AML-193 (cell line): Measurements from ENCODE around the gene ATG13.
"Not testable (repeated sequence)": the region's sequence is repeated elsewhere in the genome, so short reads cannot be mapped to it uniquely, and the experiment has no call there.

Experiments
- DNase-seq, 2 experiments: peaks; one replicate each; lab custom pipeline; 2025; lab: John Stamatoyannopoulos, UW

ATG13 gene

DNA sequence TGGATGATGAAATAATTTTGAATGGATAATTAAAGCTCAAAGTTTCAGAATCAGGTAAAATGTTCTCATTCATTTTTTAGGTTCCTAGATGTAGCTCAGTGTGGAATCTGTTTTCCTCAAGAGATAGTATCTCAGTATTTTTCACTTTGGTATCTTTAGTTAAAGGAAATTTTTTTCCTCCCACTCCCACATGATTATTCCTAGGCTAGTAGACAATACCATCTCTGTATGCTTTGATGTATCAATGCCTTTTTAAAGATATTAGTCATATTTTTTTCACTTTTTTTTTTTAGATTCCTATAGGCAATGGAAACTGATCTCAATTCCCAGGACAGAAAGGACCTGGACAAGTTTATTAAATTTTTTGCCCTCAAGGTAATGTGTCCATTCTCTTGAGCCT is 26.6 kb downstream of the ATG13 start:
- no peak for DNase-seq

DNA sequence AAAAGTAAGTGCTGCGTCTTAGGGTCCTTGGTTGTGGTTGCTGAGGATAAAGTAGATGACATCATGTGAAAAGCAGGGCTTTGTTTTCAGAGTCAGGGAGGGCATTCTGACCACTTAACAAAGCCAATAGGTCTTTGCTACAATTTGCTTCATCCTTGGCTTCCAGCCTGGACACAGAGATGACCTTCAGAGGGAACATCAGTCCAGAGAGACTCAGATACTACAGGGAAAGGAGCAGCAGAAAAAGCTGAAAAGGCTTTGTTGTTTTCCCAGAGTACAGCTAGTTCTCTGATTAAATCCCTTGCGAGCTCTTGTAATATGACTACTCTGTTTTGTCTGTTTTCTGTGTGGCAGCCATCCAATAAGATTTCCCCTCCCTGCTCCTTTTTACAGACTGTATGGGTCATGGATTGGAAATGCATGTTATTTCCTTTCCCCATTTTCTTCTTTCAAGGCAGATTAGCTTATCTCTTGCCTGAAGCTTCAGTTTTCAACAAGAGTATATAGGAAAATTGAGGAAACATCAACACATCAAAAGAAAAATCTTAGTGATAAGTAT is 31.9 kb downstream of the ATG13 start:
- no peak for DNase-seq

DNA sequence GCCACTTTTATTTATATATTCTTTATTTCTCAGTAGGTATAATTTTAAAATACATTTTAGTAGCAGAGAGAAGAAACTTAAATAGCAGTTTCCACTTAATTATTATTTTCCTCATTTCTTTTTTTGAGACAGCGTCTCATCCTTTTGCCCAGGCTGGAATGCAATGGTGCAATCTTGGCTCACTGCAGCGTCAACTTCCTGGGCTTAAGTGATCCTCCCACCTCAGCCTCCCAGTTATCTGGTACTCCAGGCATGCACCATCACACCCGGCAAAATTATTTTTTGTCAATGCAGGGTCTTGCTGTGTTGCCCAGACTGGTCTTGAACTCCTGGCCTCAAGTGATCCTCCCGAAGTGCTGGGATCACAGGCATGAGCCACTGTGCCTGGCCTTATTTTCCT is 38.3 kb downstream of the ATG13 start:
- no peak for DNase-seq

DNA sequence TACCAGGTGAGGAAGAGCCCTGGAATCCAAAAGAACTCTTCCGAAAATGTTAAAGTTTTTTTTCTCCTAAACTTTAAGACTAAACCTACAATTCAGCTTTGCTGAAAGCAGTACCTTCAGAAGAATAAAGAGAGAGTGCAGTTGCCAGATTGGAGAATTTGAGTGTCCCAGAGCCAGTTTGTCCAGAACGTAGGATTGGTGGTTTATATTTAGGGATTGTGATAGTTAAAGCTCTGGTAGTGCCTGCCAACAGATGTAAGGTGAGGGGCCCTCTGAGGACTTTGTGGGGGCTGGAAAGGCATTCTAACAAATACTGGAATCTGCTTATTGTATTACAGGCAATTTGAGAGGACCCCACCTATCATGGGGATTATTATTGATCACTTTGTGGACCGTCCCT is 39.8 kb downstream of the ATG13 start:
- no peak for DNase-seq

DNA sequence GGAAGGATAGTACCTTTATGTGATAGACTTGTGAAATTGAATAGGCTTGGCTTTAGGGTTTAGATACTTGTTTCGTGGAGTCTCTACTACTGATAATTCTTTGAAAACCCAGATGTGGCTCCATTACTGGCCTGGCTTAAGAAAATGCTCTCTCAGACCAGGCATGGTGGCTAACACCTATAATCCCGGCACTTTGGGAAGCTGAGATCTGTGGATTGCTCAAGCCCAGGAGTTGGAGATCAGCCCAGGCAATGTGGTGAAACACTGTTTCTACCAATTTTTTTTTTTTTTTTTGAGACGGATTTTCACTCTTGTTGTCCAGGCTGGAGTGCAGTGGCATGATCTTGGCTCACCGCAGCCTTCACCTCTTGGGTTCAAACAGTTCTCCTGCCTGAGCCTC is 40.9 kb downstream of the ATG13 start:
- no peak for DNase-seq

DNA sequence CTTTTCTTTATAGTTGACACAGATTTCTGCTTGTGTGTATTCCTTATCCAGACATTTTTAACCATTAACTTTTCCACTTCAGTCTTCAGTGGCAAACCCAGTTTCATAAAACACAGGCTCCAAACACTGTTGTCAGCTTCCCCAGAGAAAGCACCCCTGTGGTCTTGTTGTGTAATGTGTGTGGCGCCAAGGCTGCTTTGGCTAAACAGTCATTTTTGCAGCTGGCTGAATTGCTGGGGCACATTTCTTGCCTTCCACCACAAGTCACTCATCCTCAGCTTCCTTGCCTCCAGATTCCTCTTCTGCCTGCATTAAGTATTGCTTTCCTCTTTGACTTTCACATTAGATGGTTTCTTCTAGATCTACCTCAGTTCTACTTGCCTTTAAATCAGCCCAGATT is 42.6 kb downstream of the ATG13 start:
- peak; percentile 89 to 93 for DNase-seq

DNA sequence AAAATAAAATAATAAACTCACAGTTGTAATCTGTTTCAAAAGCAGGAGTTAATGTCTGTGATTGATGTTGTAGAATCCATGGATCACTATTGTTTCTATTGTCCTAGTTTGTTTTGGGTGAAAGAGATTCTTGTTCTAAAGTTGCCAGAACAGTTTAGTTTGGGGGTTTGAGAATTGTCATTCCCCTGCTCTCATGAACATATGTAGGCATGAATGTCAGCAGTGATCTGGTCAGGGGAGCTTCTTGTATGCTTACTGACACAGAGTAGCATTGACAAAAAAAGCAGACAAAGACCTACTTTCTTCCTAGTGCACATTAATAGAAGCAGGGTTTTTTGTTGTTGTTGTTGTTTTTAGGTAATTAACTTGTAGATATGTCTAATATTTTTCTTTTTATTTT is 44.5 kb downstream of the ATG13 start:
- no peak for DNase-seq

DNA sequence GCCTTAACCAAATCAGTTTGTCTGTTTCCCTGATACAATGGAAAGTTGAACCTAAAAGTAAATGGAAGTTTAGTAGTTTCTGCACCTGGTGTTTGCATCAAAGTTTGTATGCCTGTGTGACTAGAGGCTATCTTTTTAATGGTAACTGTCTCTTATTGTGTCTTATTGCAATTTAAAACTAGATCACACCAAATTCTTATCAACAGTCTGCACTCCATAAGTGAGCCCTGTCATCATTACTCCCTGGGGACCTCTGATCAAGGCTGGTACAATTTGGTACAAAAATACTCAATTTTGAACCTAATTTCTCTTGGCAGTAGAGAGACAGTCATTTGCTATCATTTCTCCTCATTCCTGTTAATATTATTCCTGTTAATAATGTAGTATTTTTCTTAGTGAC is 45.0 kb downstream of the ATG13 start:
- DNase-seq = no peak

DNA sequence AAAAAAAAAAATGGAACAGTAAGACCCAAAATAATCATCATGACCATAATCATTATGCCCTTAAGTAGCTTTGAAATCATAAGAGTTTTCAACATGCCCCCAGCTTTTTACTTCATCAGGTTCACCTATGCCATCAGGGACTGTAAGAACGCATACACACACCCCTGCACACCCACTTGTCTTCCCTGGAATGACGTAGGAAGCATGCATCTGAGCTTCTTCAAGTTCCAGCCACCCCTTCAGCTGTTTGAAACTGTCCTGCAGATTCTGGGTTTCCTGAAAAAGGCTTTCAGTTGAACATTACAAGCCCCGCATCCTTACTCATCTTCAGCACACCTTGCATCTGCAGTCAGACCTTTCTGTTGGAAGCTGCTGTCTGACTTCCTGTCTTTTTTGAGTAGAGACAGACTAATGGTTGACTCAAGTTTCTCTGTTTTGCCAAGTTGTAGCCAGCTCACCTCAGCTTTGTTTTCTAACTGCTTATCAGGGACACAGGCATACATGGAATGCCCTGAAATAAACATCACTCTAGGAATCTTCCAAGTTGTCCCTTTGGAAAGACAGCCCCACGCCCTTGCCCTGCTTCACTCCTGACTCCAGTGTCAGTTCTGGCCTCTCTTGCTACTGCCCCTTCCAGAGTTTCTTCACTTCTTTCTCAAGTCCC is 46.1 kb downstream of the ATG13 start:
- DNase-seq = no peak

DNA sequence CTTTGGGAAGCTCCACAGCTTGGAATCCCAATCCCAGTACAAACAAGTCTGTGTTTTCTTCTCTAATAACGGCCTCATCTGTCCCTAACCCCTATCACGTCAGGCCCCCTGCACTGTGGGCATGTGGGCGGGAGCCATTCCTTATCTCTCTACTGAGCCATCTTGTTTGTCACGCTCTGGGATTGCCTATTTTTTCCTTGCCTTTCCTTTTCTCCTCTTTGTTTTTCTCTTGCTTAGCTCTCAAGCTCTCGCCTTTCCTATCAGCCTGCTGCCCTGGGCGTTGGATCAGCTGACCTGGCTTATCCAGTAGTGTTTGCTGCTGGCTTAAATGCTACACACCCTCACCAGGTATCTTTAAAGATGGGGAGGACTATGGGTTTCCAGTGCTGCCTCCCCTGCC is 47.3 kb downstream of the ATG13 start:
- DNase-seq = no peak

DNA sequence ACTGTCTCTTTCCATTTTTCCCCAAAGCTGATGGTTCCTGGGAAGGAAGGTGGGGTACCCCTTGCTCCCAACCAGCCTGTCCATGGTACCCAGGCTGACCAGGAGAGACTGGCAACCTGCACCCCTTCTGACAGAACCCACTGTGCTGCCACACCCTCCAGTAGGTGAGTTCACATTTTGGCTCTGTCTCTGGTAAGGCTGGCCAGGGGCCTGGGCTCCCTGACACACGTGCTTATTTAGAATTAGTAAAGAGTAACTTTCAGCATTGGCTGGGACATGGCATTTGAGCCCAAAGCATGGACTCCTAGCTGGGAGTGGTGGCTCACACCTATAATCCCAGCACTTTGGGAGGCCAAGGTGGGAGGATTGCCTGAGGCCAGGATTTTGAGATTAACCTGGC is 48.0 kb downstream of the ATG13 start:
- DNase-seq = no peak

DNA sequence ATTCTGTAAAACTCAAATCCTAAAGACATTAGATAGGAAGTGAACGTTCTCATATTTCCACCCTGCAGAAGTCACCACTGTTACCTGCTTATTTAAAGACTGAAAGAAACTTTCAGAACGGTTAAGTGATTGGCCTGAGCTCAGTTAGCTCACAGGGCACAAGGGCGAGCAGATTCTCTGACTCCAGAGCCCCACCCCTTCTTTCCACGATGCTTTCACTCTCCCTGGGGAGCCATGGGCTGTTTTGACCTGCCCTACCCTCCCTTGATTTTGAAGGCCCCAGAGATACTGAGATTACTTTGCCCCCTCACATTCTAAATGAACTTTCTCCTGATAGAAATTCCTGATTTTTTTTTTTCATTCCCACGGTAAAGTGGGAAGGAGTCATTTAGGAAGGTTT is 49.2 kb downstream of the ATG13 start:
- no peak for DNase-seq

DNA sequence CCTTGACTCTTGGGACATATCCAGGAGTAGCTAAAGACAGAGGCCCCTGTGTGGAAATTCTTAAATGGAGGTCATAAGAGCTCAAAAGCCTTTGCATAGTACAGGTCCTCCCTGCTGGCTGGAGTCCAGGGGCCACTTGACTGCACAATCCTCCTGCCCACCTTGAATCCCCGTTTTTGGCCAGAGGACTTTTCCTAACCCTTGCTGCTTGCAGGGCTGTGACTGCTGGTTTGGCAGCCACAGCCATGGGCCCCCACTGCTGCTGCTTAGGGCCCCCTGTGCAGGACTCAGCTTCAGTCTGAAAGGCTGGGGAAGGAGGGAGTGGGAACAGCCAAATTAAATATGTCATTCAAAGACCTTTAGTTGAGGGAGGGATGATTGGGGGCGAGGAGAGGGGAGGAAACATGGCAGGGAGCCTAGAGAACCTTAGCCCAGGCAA is 49.7 kb downstream of the ATG13 start:
- no peak for DNase-seq

DNA sequence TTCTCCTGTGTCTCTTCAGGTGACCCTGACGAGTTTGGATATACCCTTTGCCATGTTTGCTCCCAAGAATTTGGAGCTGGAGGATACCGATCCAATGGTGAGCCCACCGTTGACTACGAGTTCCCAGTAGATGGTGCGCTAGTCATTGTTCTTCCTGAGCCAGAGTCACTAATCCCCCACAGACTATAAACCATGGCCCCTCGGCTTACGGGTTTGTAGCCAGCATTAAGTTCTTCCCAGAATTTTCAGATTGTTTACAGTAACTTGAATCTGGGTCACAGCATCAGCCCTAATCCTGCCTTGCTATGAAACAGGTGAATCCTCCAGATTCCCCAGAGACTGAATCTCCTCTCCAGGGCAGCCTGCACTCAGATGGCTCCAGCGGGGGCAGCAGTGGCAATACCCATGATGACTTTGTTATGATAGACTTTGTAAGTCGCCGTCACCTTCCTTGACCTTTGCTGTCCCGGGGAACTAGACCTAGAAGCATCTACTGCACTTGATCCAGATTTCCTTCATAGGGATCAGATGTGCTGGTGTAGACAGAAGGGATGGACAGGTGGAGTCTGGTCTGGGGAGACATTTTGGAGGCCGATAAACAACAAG is 51.2 kb downstream of the ATG13 start:
- no peak for DNase-seq

DNA sequence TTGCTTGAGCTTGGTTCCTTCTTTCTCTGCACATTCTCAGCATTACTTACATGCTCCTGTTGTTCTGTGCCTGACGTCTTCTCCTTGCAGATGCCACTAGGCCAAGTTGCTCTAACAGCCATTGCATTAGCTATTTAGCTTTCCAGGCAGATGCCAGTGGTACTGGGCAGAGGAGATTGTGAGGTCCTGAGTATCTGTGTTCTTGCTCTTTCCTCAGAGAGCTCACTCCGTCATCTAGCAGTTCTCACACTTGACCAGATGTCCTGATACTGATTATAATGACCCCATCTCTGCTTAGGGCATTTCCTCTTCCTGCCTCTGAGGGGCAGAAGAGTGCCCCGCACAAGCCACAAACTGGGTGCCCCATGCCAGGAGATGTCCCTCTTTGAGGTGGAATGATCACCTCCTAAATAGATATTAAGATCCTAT is 52.4 kb downstream of the ATG13 start:
- peak; percentile 40 to 66 for DNase-seq

DNA sequence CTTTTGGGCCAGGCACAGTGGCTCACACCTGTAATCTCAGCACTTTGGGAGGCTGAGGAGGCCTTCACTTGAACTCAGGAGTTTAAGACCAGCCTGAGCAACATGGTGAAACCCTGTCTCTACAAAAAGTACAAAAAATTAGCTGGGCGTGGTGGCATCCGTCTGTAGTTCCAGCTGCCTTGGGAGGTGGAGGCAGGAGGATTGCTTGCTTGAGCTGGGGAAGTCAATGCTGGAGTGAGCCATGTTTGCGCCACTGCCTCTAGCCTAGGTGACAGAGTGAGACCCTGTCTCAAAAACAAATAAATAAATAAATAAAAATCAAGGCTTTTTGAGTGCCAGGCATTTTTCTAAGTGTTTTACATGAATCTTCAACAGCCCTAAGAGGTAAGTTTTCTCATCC is 53.2 kb downstream of the ATG13 start:
- DNase-seq = not testable (repeated sequence)

DNA sequence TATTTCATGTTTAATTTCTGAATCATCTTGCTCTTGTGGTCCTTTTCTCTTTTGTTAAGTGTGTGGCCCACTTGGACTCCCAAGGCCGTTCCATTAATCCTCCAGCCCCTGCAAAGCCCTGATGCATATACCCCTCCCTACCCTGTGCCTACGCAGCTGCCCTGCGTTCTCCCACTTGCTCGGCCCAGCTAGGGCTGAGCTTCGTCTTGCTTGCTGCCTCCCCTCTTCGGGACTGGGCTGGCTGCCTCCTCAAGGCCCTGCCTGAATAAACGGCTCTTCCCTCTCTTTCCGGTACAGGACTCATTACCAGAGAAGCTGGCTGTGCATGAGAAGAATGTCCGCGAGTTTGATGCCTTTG is 54.6 kb downstream of the ATG13 start:
- no peak for DNase-seq

DNA sequence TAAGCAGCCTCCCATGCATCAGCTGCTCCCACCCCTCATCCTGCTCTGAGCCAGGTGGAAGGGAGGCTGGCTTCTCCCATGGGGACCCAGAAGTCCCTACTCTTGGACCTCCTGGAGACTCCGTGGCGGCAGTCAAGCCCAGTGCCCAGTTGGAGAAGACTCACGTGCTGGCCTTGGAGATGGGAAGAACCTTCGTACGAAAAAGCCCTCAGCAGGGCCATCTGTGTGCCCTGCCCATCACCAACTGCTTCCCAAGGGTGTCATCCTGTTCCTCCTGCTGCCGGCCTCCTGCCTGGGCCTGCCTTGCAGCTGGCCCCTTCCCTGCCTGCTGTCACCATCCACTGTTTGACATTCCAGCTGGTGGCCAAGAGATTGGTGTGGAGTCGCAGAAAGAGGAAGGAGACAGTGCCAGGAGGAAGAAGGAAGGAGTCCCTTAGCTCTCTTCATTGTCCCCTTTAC is 55.1 kb downstream of the ATG13 start:
- DNase-seq = peak in 1 of 2 experiments; percentile 23

DNA sequence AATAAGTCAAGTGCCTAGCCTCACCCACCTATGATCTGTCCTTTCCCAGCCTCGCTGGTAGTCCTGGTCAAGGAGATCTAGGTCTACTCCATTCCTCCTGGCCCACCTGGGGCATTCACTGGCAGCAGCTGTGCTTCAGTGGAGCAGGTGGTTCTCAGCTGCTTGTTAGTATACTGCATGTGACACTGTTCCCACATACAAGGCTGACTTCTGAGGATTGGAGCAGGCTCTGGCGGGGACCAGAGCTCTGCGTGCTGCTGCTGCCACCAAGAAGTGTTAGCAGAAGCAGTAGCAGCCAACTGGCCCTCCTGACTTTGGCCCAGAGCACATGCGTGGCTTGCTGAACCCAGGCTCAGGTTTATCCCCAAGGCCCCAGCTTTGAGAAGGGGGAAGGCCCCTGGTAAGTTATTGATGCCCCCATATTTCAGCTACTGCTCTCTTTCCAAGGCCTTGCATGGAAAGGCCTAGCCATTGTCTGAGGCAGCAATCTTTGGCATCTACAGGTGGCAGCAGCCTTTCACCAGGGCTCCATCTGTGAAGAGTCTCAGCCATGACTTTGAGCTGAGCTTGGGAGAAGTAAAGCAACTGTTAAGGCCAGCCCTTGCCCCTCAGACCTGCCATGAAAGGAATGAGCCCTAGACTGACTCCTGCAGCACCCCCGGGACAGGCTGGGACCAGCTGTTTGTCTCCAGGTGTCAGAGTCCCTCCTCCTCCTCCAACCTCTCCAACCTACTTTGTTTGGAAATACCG is 56.5 kb downstream of the ATG13 start:
- DNase-seq = no peak

DNA sequence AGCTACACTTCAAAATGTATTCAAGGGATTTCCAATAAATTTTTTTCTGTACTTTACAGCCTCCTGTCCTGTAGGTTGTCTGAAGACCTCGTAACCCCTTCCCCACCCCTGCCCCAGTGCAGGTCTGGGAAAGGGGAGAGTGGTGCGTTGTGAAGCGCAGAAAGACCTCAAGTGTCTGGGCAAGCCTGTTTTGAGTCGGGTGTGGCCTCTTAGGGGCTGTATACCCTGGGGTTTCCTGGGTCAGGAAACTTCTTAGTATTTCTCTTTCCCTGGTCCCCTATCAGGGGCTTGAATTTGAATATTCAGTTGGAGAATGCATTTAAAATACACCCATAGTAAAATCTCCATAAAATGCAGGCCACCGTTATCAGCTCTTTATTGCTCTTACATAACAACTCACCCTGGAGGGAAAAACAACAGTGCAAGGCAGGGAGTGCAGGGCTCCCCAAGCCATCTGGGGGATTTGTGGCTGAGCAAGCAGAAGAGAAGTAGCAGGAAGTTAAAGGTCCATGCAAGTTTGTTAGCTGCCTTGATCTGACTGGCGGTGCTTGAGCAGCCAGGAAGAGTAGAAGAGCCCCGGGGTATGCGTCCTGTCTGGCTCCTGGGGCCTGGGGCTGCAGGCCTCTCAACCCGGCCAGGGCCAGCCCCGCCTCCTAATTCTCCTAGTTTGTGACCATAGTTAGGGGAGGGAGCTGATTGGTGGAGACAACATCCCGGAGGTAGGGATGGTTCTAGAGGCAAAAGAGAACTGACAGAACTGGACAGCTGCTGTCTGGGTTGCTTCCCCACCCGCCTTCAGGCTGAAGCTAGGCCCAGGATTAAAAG is 57.3 kb downstream of the ATG13 start:
- DNase-seq = peak; percentile 85 to 86

DNA sequence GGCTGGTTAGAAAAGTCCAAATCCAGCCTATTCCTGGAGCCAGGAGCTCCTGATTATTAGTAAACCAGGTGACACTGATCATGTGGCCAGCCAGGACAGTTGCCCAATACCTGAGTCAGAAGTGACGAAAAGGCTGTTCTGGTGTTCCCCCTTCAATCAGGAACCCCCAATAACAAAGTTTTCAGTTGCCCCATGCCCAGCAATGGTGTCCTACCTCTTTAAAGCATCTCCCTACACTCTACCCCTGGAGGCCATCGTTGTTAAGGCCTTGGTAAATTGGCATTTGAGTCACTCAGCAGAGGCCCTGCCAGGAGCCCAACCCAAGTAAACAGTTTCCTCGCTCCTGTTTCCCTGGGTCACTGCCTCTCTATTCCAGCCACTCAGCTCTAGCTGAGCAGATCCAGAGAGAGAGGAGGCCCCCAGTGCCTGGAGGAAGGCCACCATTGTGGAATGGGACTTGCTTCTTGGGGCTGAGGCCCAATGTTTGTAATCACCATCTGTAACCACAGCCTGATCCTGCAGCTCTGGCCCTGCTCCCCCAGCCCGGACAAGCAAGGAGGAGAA is 58.0 kb downstream of the ATG13 start:
- peak in 1 of 2 experiments; percentile 41 for DNase-seq

DNA sequence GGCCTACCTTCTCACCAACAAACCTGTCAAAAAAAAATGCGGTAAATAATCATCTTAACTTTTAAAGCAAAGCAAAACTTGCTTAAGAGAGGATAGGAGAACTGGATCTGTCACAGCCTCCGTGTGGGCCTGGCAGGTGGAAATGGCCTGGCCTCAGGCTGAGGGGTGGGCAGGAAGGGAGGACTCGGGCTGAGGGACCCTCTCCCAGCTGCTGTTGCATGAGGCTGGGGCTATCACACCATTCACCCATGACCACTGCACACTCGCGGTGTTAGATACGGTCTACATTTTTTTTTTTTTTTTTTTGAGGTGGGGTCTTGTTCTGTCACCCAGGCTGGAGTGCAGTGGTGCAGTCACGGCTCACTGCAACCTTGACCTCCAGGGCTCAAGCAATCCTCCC is 58.6 kb downstream of the ATG13 start:
- DNase-seq = no peak
